ENCODE results near the gene GRIA2. TPM values are rescaled to one million over a fixed set of nuclear protein-coding genes. Genes with fewer than 3 reads are reported as not detected.

Gene GRIA2
- total RNA-seq, 1 donor from 2014 or later, result not detected

GRCh38 chr4:157300701-157301100 is 80.2 kb downstream of the GRIA2 start:
- DNase-seq, result no peak
- H3K27me3 ChIP-seq (ENCODE audit: low read depth), result no peaks in the 10 kb centered on the region
- intact Hi-C loops (cut with micrococcal nuclease), result no loop called here
- H3K36me3 ChIP-seq, result no peaks in the 10 kb centered on the region
- H3K27ac ChIP-seq (replicated peaks), result no peak overlapping the region
- no peaks in the 10 kb centered on the region for H3K4me1 ChIP-seq
- H3K4me3 ChIP-seq, result no peak overlapping the region
- no peaks in the 10 kb centered on the region for H3K9me3 ChIP-seq (replicated peaks)
- no peak for TF ChIP-seq CTCF (IDR thresholded peaks at IDR 0.05; ENCODE audit: borderline replicate concordance)

DNA sequence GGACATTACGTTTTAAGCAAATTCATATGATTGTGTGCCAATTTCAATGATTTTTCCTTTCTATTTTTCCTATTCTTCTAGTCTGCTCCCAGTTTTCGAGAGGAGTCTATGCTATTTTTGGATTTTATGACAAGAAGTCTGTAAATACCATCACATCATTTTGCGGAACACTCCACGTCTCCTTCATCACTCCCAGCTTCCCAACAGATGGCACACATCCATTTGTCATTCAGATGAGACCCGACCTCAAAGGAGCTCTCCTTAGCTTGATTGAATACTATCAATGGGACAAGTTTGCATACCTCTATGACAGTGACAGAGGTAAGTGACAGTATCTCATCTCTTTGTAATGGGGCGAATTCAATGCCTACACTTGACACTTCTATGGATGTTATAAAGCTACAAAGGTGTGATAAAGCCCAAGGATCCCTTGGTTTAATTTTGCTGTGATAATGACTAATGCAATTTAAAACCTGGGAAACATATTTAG is 83.0 kb downstream of the GRIA2 start:
- Histone ChIP-seq H3K9me3 (replicated peaks) (no peaks in the 10 kb centered on the region), H3K36me3 (no peaks in the 10 kb centered on the region), H3K4me1 (no peaks in the 10 kb centered on the region), H3K27ac (replicated peaks) (no peak overlapping the region), H3K27me3 (ENCODE audit: low read depth) (no peaks in the 10 kb centered on the region), H3K4me3 (no peak overlapping the region)
- no peak for DNase-seq
- intact Hi-C loops (cut with micrococcal nuclease), result no loop called here
- no peak for TF ChIP-seq CTCF (IDR thresholded peaks at IDR 0.05; ENCODE audit: borderline replicate concordance)

DNA sequence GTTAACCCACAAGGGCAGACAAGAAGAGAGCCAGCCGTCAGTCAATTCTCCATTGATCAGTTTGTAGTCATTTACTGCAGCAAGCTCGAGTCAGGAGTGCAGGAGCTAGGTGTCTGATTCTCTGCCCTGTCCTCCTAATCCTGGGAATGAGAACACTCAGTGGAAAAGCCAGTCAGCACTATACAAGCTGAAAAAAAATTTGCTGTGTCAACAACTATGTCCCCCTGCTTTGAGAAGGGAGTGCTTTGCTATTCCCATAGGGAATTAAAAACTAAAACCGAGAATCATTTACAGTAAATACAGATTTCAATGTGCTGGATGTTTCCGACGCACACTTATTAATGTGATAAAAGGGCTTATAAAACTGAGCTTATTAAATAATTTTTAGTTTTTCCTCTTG is 84.2 kb downstream of the GRIA2 start:
- no peak for TF ChIP-seq CTCF (IDR thresholded peaks at IDR 0.05; ENCODE audit: borderline replicate concordance)
- Histone ChIP-seq H3K27me3 (ENCODE audit: low read depth) (no peaks in the 10 kb centered on the region), H3K27ac (replicated peaks) (no peak overlapping the region), H3K4me3 (no peak overlapping the region), H3K36me3 (no peaks in the 10 kb centered on the region), H3K9me3 (replicated peaks) (no peaks in the 10 kb centered on the region), H3K4me1 (no peaks in the 10 kb centered on the region)
- no peak for DNase-seq
- intact Hi-C loops (cut with micrococcal nuclease), result no loop called here

GRCh38 chr4:157312702-157313101 is 92.2 kb downstream of the GRIA2 start:
- no peaks in the 10 kb centered on the region for H3K9me3 ChIP-seq (replicated peaks)
- no peaks in the 10 kb centered on the region for H3K27me3 ChIP-seq (ENCODE audit: low read depth)
- H3K4me3 ChIP-seq, result no peak overlapping the region
- intact Hi-C loops (cut with micrococcal nuclease), result no loop called here
- TF ChIP-seq CTCF (IDR thresholded peaks at IDR 0.05; ENCODE audit: borderline replicate concordance), result no peak
- H3K36me3 ChIP-seq, result no peaks in the 10 kb centered on the region
- DNase-seq, result no peak
- H3K27ac ChIP-seq (replicated peaks), result no peak overlapping the region
- no peaks in the 10 kb centered on the region for H3K4me1 ChIP-seq

- H3K27ac ChIP-seq (replicated peaks), result no peak overlapping the region
- H3K27me3 ChIP-seq (ENCODE audit: low read depth), result no peaks in the 10 kb centered on the region
- no peaks in the 10 kb centered on the region for H3K36me3 ChIP-seq
- H3K4me3 ChIP-seq, result no peak overlapping the region
- no peaks in the 10 kb centered on the region for H3K4me1 ChIP-seq
- no peak for TF ChIP-seq CTCF (IDR thresholded peaks at IDR 0.05; ENCODE audit: borderline replicate concordance)
- no peak for DNase-seq
- intact Hi-C loops (cut with micrococcal nuclease), result no loop called here
- H3K9me3 ChIP-seq (replicated peaks), result no peaks in the 10 kb centered on the region
Measured at GRCh38 chr4:157314906-157315305, 94.4 kb downstream of the GRIA2 start.

GRCh38 chr4:157315968-157316367 is 95.4 kb downstream of the GRIA2 start:
- Histone ChIP-seq H3K4me1 (no peaks in the 10 kb centered on the region), H3K36me3 (no peaks in the 10 kb centered on the region), H3K4me3 (no peak overlapping the region), H3K9me3 (replicated peaks) (no peaks in the 10 kb centered on the region), H3K27ac (replicated peaks) (no peak overlapping the region), H3K27me3 (ENCODE audit: low read depth) (no peaks in the 10 kb centered on the region)
- intact Hi-C loops (cut with micrococcal nuclease), result no loop called here
- DNase-seq, result no peak
- TF ChIP-seq CTCF (IDR thresholded peaks at IDR 0.05; ENCODE audit: borderline replicate concordance), result no peak

Data from left ventricle myocardium inferior (tissue), 1 donor.